ENCODE measurements around the gene IQCK.
"Not testable (repeated sequence)": the region's sequence is repeated elsewhere in the genome, so short reads cannot be mapped to it uniquely, and the experiment has no call there.

The IQCK gene

DNA sequence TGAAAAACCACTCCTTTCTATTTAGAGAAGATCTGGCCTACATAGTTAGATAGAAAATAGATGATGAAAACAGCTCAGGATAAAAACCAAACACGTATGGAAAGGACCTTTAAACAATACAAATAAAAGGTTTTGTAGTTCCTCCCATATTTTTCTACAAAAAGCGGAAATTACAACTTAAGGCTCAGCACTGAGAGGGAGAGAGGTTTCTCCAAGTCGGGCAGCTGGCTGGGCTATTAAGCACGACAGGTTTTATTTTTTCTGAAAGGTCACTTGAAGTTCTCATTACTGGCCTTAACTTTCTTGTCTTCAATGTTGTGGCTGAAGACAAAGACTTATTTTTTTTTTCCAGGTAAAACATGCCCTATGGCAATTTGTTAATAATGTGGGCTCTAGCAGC lies 83.8 kb downstream of the IQCK start:
- not testable (repeated sequence) for H3K79me2 ChIP-seq (ENCODE audit: control insufficient read depth, low read length); H3K36me3 ChIP-seq (ENCODE audit: control insufficient read depth, low read length); H3K27ac ChIP-seq (ENCODE audit: low read depth, low read length); H3K9me3 ChIP-seq (ENCODE audit: control insufficient read depth, insufficient read depth, low read length); H3K27me3 ChIP-seq (ENCODE audit: control insufficient read depth, low read length); H3K4me3 ChIP-seq (ENCODE audit: low read length); H3K9me2 ChIP-seq (replicated peaks; ENCODE audit: control insufficient read depth, low read length); H3F3A ChIP-seq (ENCODE audit: control insufficient read depth, insufficient read depth); H3K4me2 ChIP-seq (ENCODE audit: low read length); H4K20me1 ChIP-seq (ENCODE audit: control insufficient read depth, insufficient read depth, low read depth, low read length)
- peaks cover 15% of the 10 kb centered on the region for H3K4me1 ChIP-seq (ENCODE audit: control insufficient read depth, low read length)

DNA sequence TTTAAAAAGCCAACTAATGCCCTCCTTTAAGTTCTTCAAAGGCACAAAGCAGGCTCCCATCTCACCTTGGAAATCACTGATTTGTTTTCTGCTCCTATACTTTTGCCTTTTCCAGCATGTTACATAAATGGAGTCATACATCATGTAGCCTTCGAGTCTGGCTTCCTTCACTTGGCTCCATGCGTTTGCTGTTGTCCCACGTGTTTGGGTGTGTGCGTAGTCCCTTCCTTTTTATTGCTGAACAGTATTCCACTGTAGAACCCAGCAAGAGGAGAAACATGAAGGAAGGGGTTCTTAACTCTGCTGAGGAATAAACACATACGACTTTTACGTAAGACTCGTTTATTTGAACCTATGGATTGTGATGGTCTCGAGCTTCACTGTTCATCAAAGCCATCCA lies 84.5 kb downstream of the IQCK start:
- peaks cover 10% of the 10 kb centered on the region for H3K9me3 ChIP-seq (ENCODE audit: control insufficient read depth, insufficient read depth, low read length)
- no peaks in the 10 kb centered on the region for H3K9me2 ChIP-seq (replicated peaks; ENCODE audit: control insufficient read depth, low read length)
- no peaks in the 10 kb centered on the region for H3F3A ChIP-seq (ENCODE audit: control insufficient read depth, insufficient read depth)
- H3K79me2 ChIP-seq (ENCODE audit: control insufficient read depth, low read length) = no peaks in the 10 kb centered on the region
- H3K4me2 ChIP-seq (ENCODE audit: low read length) = no peak overlapping the region
- H3K27ac ChIP-seq (ENCODE audit: low read depth, low read length) = no peak overlapping the region
- no peaks in the 10 kb centered on the region for H4K20me1 ChIP-seq (ENCODE audit: control insufficient read depth, insufficient read depth, low read depth, low read length)
- H3K36me3 ChIP-seq (ENCODE audit: control insufficient read depth, low read length) = no peaks in the 10 kb centered on the region
- H3K4me3 ChIP-seq (ENCODE audit: low read length) = no peak overlapping the region
- peaks cover 15% of the 10 kb centered on the region for H3K4me1 ChIP-seq (ENCODE audit: control insufficient read depth, low read length)
- TF ChIP-seq EZH2phosphoT487 (IDR thresholded peaks at IDR 0.05; ENCODE audit: borderline replicate concordance, low read length) = no peak
- TF ChIP-seq, protein P1, sequence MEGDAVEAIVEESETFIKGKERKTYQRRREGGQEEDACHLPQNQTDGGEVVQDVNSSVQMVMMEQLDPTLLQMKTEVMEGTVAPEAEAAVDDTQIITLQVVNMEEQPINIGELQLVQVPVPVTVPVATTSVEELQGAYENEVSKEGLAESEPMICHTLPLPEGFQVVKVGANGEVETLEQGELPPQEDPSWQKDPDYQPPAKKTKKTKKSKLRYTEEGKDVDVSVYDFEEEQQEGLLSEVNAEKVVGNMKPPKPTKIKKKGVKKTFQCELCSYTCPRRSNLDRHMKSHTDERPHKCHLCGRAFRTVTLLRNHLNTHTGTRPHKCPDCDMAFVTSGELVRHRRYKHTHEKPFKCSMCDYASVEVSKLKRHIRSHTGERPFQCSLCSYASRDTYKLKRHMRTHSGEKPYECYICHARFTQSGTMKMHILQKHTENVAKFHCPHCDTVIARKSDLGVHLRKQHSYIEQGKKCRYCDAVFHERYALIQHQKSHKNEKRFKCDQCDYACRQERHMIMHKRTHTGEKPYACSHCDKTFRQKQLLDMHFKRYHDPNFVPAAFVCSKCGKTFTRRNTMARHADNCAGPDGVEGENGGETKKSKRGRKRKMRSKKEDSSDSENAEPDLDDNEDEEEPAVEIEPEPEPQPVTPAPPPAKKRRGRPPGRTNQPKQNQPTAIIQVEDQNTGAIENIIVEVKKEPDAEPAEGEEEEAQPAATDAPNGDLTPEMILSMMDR (IDR thresholded peaks at IDR 0.05; ENCODE audit: low read depth, low read length, poor library complexity, severe bottlenecking) = no peak
- H3K27me3 ChIP-seq (ENCODE audit: control insufficient read depth, low read length) = no peaks in the 10 kb centered on the region

DNA sequence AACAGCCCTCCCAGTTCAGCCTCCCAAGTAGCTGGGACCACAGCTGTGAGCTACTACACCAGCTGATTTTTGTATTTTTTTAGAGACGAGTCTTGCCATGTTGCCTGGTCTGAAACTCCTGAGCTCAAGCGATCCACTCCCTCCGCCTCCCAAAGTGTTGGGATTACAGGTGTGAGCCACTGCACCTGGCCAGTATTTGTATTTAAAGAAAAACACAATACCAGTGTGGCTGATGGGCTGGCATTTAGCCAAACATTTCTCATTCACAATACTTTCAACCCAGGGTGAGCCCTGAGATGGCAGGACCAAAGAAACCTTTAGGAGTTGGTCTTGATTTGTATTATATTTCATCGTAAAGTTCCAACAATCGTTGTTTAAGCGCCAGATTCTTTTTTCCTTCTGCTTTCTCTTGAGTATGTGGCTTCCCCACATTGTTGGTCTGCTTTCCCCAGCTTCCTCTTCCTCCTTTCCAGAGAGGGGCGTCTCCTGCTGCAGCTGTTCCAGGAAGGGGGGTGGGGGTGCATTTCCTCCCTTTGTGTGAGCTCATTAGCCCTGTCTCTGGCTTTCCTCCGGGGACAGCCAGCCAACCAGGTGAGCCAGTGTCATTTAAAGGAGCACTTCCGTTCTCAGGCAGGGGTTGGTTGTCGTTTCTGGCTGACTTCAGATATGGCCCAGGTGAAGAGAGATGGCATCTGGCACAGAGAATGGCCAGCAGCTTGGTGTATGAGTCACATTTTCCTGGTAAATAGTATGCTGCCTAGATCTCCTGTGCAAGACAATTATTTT lies 86.7 kb downstream of the IQCK start:
- Histone ChIP-seq H3K4me1 (ENCODE audit: control insufficient read depth, low read length) (peaks cover 15% of the 10 kb centered on the region), H3K9me2 (replicated peaks; ENCODE audit: control insufficient read depth, low read length) (no peaks in the 10 kb centered on the region), H3K36me3 (ENCODE audit: control insufficient read depth, low read length) (no peaks in the 10 kb centered on the region), H3K4me2 (ENCODE audit: low read length) (peak overlapping the region; percentile 63), H3K79me2 (ENCODE audit: control insufficient read depth, low read length) (no peaks in the 10 kb centered on the region), H4K20me1 (ENCODE audit: control insufficient read depth, insufficient read depth, low read depth, low read length) (no peaks in the 10 kb centered on the region), H3F3A (ENCODE audit: control insufficient read depth, insufficient read depth) (no peaks in the 10 kb centered on the region), H3K9me3 (ENCODE audit: control insufficient read depth, insufficient read depth, low read length) (peaks cover 10% of the 10 kb centered on the region), H3K4me3 (ENCODE audit: low read length) (peak overlapping the region; percentile 55), H3K27me3 (ENCODE audit: control insufficient read depth, low read length) (no peaks in the 10 kb centered on the region), H3K27ac (ENCODE audit: low read depth, low read length) (peak overlapping the region; percentile 23)
- TF ChIP-seq EZH2phosphoT487 (IDR thresholded peaks at IDR 0.05; ENCODE audit: borderline replicate concordance, low read length) = no peak
- TF ChIP-seq, protein P1 (IDR thresholded peaks at IDR 0.05; ENCODE audit: low read depth, low read length, poor library complexity, severe bottlenecking) = no peak

DNA sequence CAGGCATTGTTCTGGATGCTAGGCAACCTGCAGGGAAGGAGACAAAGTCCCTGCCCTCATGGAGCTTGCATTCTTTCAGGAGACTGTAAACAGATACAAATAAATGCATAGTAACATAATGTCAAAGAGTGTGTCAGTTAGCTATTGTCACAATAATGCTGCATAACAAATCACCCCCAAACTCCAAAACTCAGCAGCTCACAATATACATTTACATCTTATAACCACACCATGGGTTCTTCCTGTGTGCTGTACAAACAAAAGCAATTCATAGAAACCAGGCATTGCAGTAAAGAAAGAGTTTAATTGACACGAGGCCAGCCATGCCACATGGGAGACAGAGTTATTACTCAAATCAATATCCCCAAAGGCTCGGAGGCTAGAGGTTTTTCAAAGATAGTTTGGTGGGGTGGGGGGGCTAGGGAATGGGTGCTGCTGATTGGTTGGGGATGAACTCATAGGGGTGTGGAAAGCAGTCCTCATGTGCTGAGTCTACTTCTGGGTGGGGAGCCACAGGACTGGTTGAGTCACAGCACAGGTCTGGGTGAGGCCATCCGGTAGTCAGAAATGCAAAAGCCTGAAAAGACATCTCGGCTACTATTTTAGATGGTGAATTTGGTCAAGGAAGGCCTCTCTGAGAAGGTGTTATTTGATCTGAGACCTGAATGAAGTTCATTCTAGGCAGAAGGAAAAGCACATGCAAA lies 87.5 kb downstream of the IQCK start:
- Histone ChIP-seq H3F3A (ENCODE audit: control insufficient read depth, insufficient read depth) (no peaks in the 10 kb centered on the region), H3K9me2 (replicated peaks; ENCODE audit: control insufficient read depth, low read length) (no peaks in the 10 kb centered on the region), H3K36me3 (ENCODE audit: control insufficient read depth, low read length) (no peaks in the 10 kb centered on the region), H3K27me3 (ENCODE audit: control insufficient read depth, low read length) (no peaks in the 10 kb centered on the region), H3K4me1 (ENCODE audit: control insufficient read depth, low read length) (peaks cover 15% of the 10 kb centered on the region), H3K27ac (ENCODE audit: low read depth, low read length) (no peak overlapping the region), H3K79me2 (ENCODE audit: control insufficient read depth, low read length) (no peaks in the 10 kb centered on the region), H3K4me3 (ENCODE audit: low read length) (peak overlapping the region; percentile 55; the same call in 1 of the 2 replicates), H3K9me3 (ENCODE audit: control insufficient read depth, insufficient read depth, low read length) (peaks cover 10% of the 10 kb centered on the region), H3K4me2 (ENCODE audit: low read length) (peak overlapping the region; percentile 63; the same call in 1 of the 2 replicates), H4K20me1 (ENCODE audit: control insufficient read depth, insufficient read depth, low read depth, low read length) (no peaks in the 10 kb centered on the region)
- TF ChIP-seq EZH2phosphoT487 (IDR thresholded peaks at IDR 0.05; ENCODE audit: borderline replicate concordance, low read length) = no peak
- TF ChIP-seq, protein P1 (IDR thresholded peaks at IDR 0.05; ENCODE audit: low read depth, low read length, poor library complexity, severe bottlenecking) = no peak

Data from DOHH2 (cell line).